Suprapubic skin (tissue), 4 donors: ENCODE results near the gene UMOD. TPM values are rescaled to one million over a fixed set of nuclear protein-coding genes. Genes with fewer than 3 reads are reported as not detected.
"Not testable (repeated sequence)": the region's sequence is repeated elsewhere in the genome, so short reads cannot be mapped to it uniquely, and the experiment has no call there.

Experiments
- DNase-seq, 2 donors: peaks; one replicate each; pipeline ENCODE4 v3.0.0-alpha.2; 2019; ENCODE audit warnings: low spot score in 2 of 2
- H3K27ac ChIP-seq: fragments of 200-600 bp; sonication (generic); one replicate; pipeline ENCODE4 v1.5.1; 2019
- H3K27me3 ChIP-seq: fragments of 200-600 bp; sonication (generic); one replicate; pipeline ENCODE4 v1.5.1; 2019
- H3K36me3 ChIP-seq: fragments of 200-600 bp; sonication (generic); one replicate; pipeline ENCODE4 v1.5.1; 2019
- H3K4me1 ChIP-seq: fragments of 200-600 bp; sonication (generic); one replicate; pipeline ENCODE4 v1.5.1; 2019
- H3K4me3 ChIP-seq: fragments of 200-600 bp; sonication (generic); one replicate; pipeline ENCODE4 v1.5.1; 2019; ENCODE audit warnings: mild to moderate bottlenecking
- H3K9me3 ChIP-seq: fragments of 200-600 bp; sonication (generic); one replicate; pipeline ENCODE4 v1.5.1; 2019
- CTCF ChIP-seq, 2 donors: fragments of 200-600 bp in 1 of 2; fragments of 450-650 bp in 1 of 2; sonication (generic) in 1 of 2; IDR thresholded peaks; one replicate each; pipeline ENCODE4 v1.5.1; 2016 to 2019; ENCODE audit warnings: antibody characterized with exemption in 2 of 2, mild to moderate bottlenecking in 1 of 2, moderate library complexity in 1 of 2
- EP300 ChIP-seq: sonication (generic); formaldehyde crosslinking; IDR thresholded peaks from one replicate; pipeline ENCODE4 v1.6.1; 2017; ENCODE audit warnings: antibody characterized with exemption
- POLR2A ChIP-seq, 2 donors: fragments of 450-650 bp; IDR thresholded peaks; one replicate each; pipeline ENCODE4 v1.6.1; 2017; ENCODE audit warnings: antibody characterized with exemption in 2 of 2, mild to moderate bottlenecking in 2 of 2, moderate library complexity in 2 of 2
- POLR2AphosphoS5 ChIP-seq, 3 donors: sonication (generic); formaldehyde crosslinking; IDR thresholded peaks; one replicate each; pipeline ENCODE4 v1.6.1; 2017; ENCODE audit warnings: antibody characterized with exemption in 3 of 3
- WGBS: methylation state at CpG from one replicate; pipeline ENCODE4 v1.1.5; 2018; 5-methylcytosine and 5-hydroxymethylcytosine counted together
- total RNA-seq, 4 donors: library from RNA; depleted of rRNA; stranded (reverse); fragments of >200 nt; gene quantifications; one replicate each; pipeline ENCODE4 v1.1.0, GENCODE V29; 2016

The UMOD gene
- total RNA-seq, 4 donors from 2014 or later, result not detected

- H3K27ac ChIP-seq, result no peak overlapping the region
- no peak for DNase-seq
- peaks cover 3% of the 10 kb centered on the region for H3K27me3 ChIP-seq
- H3K4me1 ChIP-seq, result no peaks in the 10 kb centered on the region
- TF ChIP-seq POLR2A (IDR thresholded peaks at IDR 0.05) (no peak), EP300 (no peak), CTCF (IDR thresholded peaks at IDR 0.05) (no peak), POLR2AphosphoS5 (IDR thresholded peaks at IDR 0.05) (no peak)
- WGBS, result 87% methylated on average over 3 of the region's 4 CpGs
- no peaks in the 10 kb centered on the region for H3K36me3 ChIP-seq
- no peaks in the 10 kb centered on the region for H3K9me3 ChIP-seq
- H3K4me3 ChIP-seq, result no peak overlapping the region
These were observed 29.8 kb downstream of the UMOD start for GRCh38 chr16:20322696-20323095.

GRCh38 chr16:20321671-20322070, 30.8 kb downstream of the UMOD start:
- no peaks in the 10 kb centered on the region for H3K9me3 ChIP-seq
- H3K27me3 ChIP-seq, result peaks cover 3% of the 10 kb centered on the region
- no peak overlapping the region for H3K27ac ChIP-seq
- TF ChIP-seq POLR2AphosphoS5 (IDR thresholded peaks at IDR 0.05), result no peak
- no peak for TF ChIP-seq EP300
- TF ChIP-seq CTCF (IDR thresholded peaks at IDR 0.05), result no peak
- WGBS, result 91% methylated on average over 1 of the region's 1 CpG
- H3K4me1 ChIP-seq, result no peaks in the 10 kb centered on the region
- no peak for DNase-seq
- H3K36me3 ChIP-seq, result no peaks in the 10 kb centered on the region
- no peak overlapping the region for H3K4me3 ChIP-seq

- H3K4me3 ChIP-seq, H3K36me3 ChIP-seq, H3K27me3 ChIP-seq, DNase-seq, H3K9me3 ChIP-seq, H3K4me1 ChIP-seq, H3K27ac ChIP-seq: not testable (repeated sequence)
- WGBS, result 97% methylated on average over 2 of the region's 2 CpGs
These were observed 31.5 kb downstream of the UMOD start for GRCh38 chr16:20321051-20321450.

GRCh38 chr16:20320592-20320991, 31.9 kb downstream of the UMOD start:
- Histone ChIP-seq H3K36me3 (no peaks in the 10 kb centered on the region), H3K4me1 (no peaks in the 10 kb centered on the region), H3K27ac (no peak overlapping the region), H3K27me3 (peaks cover 3% of the 10 kb centered on the region), H3K4me3 (no peak overlapping the region), H3K9me3 (no peaks in the 10 kb centered on the region)
- no peak for DNase-seq
- TF ChIP-seq POLR2AphosphoS5 (IDR thresholded peaks at IDR 0.05), result no peak
- TF ChIP-seq CTCF (IDR thresholded peaks at IDR 0.05), result no peak
- TF ChIP-seq EP300, result no peak
- no peak for TF ChIP-seq POLR2A (IDR thresholded peaks at IDR 0.05)

GRCh38 chr16:20320178-20320577, 32.3 kb downstream of the UMOD start:
- Histone ChIP-seq H3K27ac (no peak overlapping the region), H3K4me1 (no peaks in the 10 kb centered on the region), H3K27me3 (peaks cover 3% of the 10 kb centered on the region), H3K9me3 (no peaks in the 10 kb centered on the region), H3K4me3 (no peak overlapping the region), H3K36me3 (no peaks in the 10 kb centered on the region)
- TF ChIP-seq POLR2A (IDR thresholded peaks at IDR 0.05), result no peak
- no peak for DNase-seq
- WGBS, result 90% methylated on average over 2 of the region's 2 CpGs

- no peak overlapping the region for H3K4me3 ChIP-seq
- no peaks in the 10 kb centered on the region for H3K4me1 ChIP-seq
- 75% methylated on average over 1 of the region's 1 CpG for WGBS
- no peaks in the 10 kb centered on the region for H3K36me3 ChIP-seq
- H3K27me3 ChIP-seq, result no peaks in the 10 kb centered on the region
- no peaks in the 10 kb centered on the region for H3K9me3 ChIP-seq
- no peak for DNase-seq
- H3K27ac ChIP-seq, result no peak overlapping the region
- TF ChIP-seq POLR2AphosphoS5 (IDR thresholded peaks at IDR 0.05), result no peak
- TF ChIP-seq POLR2A (IDR thresholded peaks at IDR 0.05), result no peak
- no peak for TF ChIP-seq CTCF (IDR thresholded peaks at IDR 0.05)
- no peak for TF ChIP-seq EP300
These were observed 33.1 kb downstream of the UMOD start for GRCh38 chr16:20319406-20319805.
